Subcutaneous abdominal adipose tissue (tissue), 5 donors: ENCODE data around the gene SUN3.

Experiments
- H3K27ac ChIP-seq: one replicate; pipeline ENCODE4 v1.7.0; 2013; ENCODE audit warnings: low read depth, mild to moderate bottlenecking, inconsistent platforms, low read length, moderate library complexity
- H3K27me3 ChIP-seq, 5 donors: one replicate each; pipeline ENCODE4 v1.7.0; 2013; ENCODE audit warnings: low read length in 5 of 5, inconsistent platforms in 1 of 5; ENCODE audit not compliant: control insufficient read depth in 5 of 5, insufficient read depth in 4 of 5
- H3K36me3 ChIP-seq, 5 donors: one replicate each; pipeline ENCODE4 v1.7.0; 2013; ENCODE audit warnings: low read length in 5 of 5; ENCODE audit not compliant: control insufficient read depth in 5 of 5, insufficient read depth in 5 of 5
- H3K4me1 ChIP-seq, 5 donors: one replicate each; pipeline ENCODE4 v1.7.0; 2013; ENCODE audit warnings: low read length in 5 of 5, mild to moderate bottlenecking in 3 of 5, moderate library complexity in 1 of 5; ENCODE audit not compliant: control insufficient read depth in 5 of 5, insufficient read depth in 5 of 5
- H3K4me3 ChIP-seq, 5 donors: one replicate each; pipeline ENCODE4 v1.7.0; 2013; ENCODE audit warnings: low read length in 5 of 5, low read depth in 1 of 5
- H3K9ac ChIP-seq, 5 donors: one replicate each; pipeline ENCODE4 v1.7.0; 2013; ENCODE audit warnings: low read length in 5 of 5, mild to moderate bottlenecking in 4 of 5, moderate library complexity in 3 of 5
- H3K9me3 ChIP-seq, 5 donors: one replicate each; pipeline ENCODE4 v1.7.0; 2013; ENCODE audit warnings: low read length in 5 of 5; ENCODE audit not compliant: control insufficient read depth in 5 of 5
- donor health status: healthy.
- donor health status: healthy.
- donor health status: healthy.
- donor health status: healthy.
- donor health status: healthy.

SUN3 gene

DNA sequence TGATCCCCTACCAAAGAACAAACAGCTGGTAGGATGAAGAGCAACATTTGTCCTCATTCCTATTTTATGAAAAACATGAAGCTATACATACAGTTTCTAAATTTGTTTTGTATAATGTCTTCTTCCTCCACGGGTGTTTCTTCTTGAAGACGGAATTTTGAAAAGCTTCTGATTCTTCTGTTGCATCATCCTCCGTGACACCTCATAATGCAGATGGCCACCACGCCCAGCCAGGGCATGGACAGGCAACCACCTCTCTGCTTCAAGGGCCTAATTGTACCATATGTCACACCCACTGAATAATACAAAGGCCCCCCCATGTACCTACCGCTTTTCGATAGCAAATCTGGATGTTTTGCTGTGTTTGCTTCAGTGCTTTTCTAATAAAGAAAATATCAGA lies at the start of gene SUN3:
SUN3 (minus strand) TSS at position 170 of the 400 bp plus-strand sequence; CDS start at position 1, 169 bp downstream.
- Histone ChIP-seq H3K27me3 (peaks cover 0 to 2% (median under 1%) of the 10 kb centered on the region in 5 donors), H3K4me3 (no peak within 1 kb of the TSS), H3K9me3 (peaks cover 0 to 4% (median 0%) of the 10 kb centered on the region in 5 donors), H3K9ac (no peak within 1 kb of the TSS), H3K4me1 (peaks cover 0 to 8% (median 0%) of the 10 kb centered on the region in 5 donors), H3K36me3 (no peaks in the 10 kb centered on the region), H3K27ac (no peak within 1 kb of the TSS)

DNA sequence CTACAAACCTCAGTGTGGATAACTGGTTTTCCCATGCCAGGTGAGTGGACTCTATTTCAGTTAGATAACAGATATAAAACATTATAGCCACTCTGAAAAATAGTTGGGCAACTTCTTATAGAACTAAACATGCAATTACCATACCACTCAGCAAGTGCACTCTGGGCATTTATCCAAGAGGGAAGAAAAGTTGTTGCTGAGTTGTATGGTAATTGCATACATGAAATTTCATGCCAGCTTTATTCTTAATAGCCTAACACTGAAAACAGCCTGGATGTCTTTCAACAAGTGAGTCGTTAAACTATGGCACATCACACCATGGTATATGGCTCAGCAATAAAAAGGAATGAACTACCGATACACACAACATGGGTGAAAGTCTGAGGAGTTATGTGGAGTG lies 49.6 kb upstream of the SUN3 start:
- H3K27me3 ChIP-seq, result no peaks in the 10 kb centered on the region

GRCh38 chr7:48077423-48077822 lies 48.5 kb upstream of the SUN3 start:
- no peak overlapping the region for H3K4me3 ChIP-seq
- H3K27me3 ChIP-seq, result no peaks in the 10 kb centered on the region
- H3K36me3 ChIP-seq, result no peaks in the 10 kb centered on the region
- no peaks in the 10 kb centered on the region for H3K4me1 ChIP-seq
- no peak overlapping the region for H3K9ac ChIP-seq
- H3K27ac ChIP-seq, result no peak overlapping the region
- no peaks in the 10 kb centered on the region for H3K9me3 ChIP-seq

More for the DNA sequence above, 49.6 kb upstream of the SUN3 start:
- Histone ChIP-seq H3K36me3 (no peaks in the 10 kb centered on the region), H3K9ac (no peak overlapping the region), H3K9me3 (no peaks in the 10 kb centered on the region), H3K4me1 (peaks cover 0 to 6% (median 4%) of the 10 kb centered on the region in 5 donors), H3K4me3 (no peak overlapping the region), H3K27ac (no peak overlapping the region)

DNA sequence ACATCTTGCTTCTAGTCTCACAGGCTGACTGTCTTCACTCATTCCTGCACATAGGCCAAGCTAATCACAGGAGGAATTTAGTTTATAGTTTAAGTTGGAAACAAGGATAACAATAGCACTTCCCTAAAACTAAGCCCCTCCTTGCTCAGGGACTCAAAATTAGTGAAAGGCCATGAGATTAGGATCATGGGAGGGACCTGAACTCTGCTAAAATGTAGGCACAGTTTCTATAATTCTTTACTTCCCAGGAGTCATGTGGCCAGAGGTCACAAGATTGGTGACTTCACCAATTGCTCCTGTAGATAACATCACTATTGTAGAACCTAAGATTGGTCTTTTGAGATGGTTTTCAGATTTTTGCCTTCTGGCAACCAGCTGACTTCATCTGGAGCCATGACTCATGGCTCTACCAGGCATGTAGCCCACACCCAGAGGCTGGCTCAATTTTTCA lies 45.3 kb upstream of the SUN3 start:
- Histone ChIP-seq H3K27me3 (no peaks in the 10 kb centered on the region), H3K36me3 (no peaks in the 10 kb centered on the region), H3K4me3 (no peak overlapping the region), H3K9ac (no peak overlapping the region), H3K27ac (no peak overlapping the region), H3K4me1 (no peaks in the 10 kb centered on the region), H3K9me3 (peaks cover 0 to 7% (median 4%) of the 10 kb centered on the region in 5 donors)

DNA sequence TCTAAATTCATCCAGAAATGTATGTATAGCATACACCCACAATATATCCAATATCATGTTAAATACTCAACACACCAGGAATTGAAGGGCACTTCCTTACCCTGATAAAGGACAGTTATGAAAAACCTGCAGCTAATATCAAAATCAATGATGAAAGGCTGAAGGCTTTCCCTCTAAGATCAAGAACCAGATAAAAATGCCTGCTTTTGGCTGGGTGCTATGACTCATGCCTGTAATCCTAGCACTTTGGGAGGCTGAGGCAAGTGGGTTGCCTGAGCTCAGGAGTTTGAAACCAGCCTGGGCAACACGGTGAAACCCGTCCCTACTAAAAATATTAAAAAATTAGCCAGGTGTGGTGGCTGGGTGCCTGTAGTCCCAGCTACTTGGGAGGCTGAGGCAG lies 38.6 kb upstream of the SUN3 start:
- Histone ChIP-seq H3K9me3 (peaks cover 0 to 13% (median 4%) of the 10 kb centered on the region in 5 donors), H3K4me3 (no peak overlapping the region), H3K27me3 (no peaks in the 10 kb centered on the region), H3K9ac (no peak overlapping the region), H3K27ac (no peak overlapping the region), H3K4me1 (no peaks in the 10 kb centered on the region), H3K36me3 (peaks cover 0 to 2% (median 0%) of the 10 kb centered on the region in 5 donors)

DNA sequence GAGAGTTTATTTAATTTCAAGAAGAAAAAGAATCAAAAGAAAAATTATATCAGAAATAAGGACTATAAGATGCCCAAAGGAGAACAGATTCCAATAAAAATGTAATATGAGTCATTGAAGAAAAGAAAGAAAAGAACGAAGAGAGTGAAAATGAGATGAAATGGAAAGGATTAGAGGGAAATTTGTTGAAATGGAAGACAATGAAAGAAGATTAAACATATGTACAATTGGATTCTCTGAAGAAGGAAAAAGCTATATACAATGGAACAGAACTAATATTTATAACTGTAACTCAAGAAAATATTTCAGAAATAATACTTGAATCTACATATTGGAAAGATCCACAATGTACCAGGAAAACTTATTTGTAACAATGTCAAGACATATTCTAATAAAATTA lies 35.1 kb upstream of the SUN3 start:
- H3K4me3 ChIP-seq, result no peak overlapping the region
- no peaks in the 10 kb centered on the region for H3K27me3 ChIP-seq
- H3K27ac ChIP-seq, result no peak overlapping the region
- H3K36me3 ChIP-seq, result peaks cover 0 to 2% (median 0%) of the 10 kb centered on the region in 5 donors
- H3K4me1 ChIP-seq, result no peaks in the 10 kb centered on the region
- no peak overlapping the region for H3K9ac ChIP-seq
- peaks cover 0 to 7% (median 0%) of the 10 kb centered on the region in 5 donors for H3K9me3 ChIP-seq

DNA sequence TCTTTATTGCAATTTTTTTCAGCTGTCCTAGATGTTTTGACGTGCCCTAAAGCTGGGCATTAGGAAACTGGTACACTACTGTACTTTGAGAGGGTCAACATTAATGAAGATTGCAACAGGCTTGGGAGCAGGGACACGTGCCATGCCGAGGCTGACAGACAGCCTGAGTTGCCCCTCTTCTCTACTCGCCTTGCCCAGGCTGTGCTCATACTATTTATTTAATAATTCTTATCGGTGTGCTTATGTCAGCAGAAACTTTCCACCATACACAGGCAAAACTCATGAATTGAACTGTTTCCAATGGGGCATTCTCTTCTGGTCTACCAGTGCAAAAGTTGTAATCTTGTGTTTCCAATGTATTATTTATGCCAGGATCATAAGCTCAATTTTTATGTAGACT lies 30.8 kb upstream of the SUN3 start:
- H3K4me3 ChIP-seq, result no peak overlapping the region
- no peaks in the 10 kb centered on the region for H3K36me3 ChIP-seq
- H3K9ac ChIP-seq, result no peak overlapping the region
- peaks cover 0 to 10% (median 0%) of the 10 kb centered on the region in 5 donors for H3K9me3 ChIP-seq
- H3K4me1 ChIP-seq, result no peaks in the 10 kb centered on the region
- no peak overlapping the region for H3K27ac ChIP-seq
- H3K27me3 ChIP-seq, result no peaks in the 10 kb centered on the region

DNA sequence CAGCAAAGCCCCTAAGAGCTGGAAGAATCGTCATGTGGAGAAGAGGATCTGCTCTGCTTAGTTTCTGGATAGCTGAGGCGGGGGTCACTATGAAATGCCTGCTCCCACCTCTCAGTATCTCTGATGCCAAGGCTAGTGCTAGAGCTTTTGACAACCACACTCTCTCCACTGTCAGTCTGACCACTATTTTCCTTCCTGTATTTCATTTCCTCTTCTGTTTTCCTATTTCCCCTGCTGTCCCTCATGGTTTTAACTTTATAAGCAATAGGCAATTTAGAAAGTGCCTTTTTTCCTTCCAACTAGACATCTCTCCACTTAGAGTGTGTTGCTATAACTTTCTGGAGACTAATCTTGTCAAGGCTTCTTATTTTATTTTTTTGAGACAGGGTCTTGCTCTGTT lies 30.1 kb upstream of the SUN3 start:
- Histone ChIP-seq H3K36me3 (no peaks in the 10 kb centered on the region), H3K4me3 (no peak overlapping the region), H3K9me3 (peaks cover 0 to 10% (median 0%) of the 10 kb centered on the region in 5 donors), H3K9ac (no peak overlapping the region), H3K27me3 (no peaks in the 10 kb centered on the region), H3K4me1 (no peaks in the 10 kb centered on the region), H3K27ac (no peak overlapping the region)

DNA sequence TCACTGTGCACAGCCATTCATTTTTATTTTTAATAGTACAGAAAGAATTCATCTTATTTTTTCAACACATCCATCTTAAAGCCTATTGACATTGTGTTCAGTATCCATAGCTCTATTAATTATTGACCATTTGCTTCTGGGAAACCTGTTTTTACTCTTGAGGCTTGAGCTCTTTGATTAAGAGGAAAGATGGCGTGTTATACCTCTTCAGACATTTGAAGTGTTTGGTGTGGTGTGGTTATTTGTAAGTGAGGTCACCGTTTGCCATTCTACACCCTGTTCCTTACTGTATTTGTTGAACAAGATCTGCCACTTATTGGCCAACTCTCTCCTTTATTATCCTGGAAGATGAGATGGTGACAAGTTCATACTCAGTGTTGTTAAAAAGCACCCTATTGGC lies 24.8 kb upstream of the SUN3 start:
- Histone ChIP-seq H3K9ac (no peak overlapping the region), H3K27me3 (no peaks in the 10 kb centered on the region), H3K36me3 (no peaks in the 10 kb centered on the region), H3K9me3 (peaks cover 0 to 4% (median 0%) of the 10 kb centered on the region in 5 donors), H3K4me3 (no peak overlapping the region), H3K4me1 (no peaks in the 10 kb centered on the region), H3K27ac (no peak overlapping the region)

DNA sequence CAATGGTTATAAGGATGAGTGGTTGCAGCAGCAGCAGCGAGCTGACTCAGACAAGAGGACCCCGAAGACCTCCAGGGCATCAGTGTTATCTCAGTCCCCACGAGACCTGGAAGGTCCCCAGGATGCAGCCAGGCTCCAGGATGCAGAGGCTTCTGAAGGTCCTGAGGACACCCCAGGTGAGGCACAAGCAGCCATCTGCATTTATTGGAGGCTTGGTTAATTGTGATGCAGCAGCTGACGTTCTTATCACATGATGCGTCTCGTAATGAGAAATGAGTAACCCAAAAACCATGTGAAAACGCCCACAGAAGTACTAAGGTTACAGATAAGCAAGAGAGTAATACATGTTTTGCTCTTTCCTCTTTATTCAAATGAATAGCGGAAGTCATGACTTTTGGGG lies 23.8 kb upstream of the SUN3 start:
- Histone ChIP-seq H3K27me3 (no peaks in the 10 kb centered on the region), H3K36me3 (no peaks in the 10 kb centered on the region), H3K4me3 (no peak overlapping the region), H3K9me3 (peaks cover 0 to 4% (median 0%) of the 10 kb centered on the region in 5 donors), H3K27ac (no peak overlapping the region), H3K4me1 (no peaks in the 10 kb centered on the region), H3K9ac (no peak overlapping the region)

DNA sequence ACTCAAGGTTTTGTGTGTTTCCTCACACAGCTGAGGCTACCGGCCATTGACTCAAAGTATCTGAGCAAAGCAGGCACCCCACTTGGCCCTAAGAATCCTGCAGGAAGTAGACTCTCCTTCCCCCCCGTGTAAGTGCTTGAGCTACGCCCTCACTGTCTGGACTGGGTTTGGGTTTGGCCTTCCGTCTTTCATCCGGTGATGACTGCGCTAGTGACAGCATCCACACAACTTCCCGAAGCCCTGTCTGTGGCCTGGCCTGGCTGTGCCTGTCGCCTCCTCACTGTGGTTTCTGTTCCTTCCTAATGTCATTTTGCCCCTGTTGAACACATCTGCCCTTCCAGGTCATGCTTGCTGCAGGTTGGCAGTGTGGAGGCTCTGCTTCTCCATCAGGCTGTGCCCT lies 20.9 kb upstream of the SUN3 start:
- Histone ChIP-seq H3K4me1 (no peaks in the 10 kb centered on the region), H3K9ac (no peak overlapping the region), H3K36me3 (no peaks in the 10 kb centered on the region), H3K9me3 (no peaks in the 10 kb centered on the region), H3K27ac (no peak overlapping the region), H3K27me3 (peaks cover 0 to 4% (median 0%) of the 10 kb centered on the region in 5 donors), H3K4me3 (no peak overlapping the region)
